Activated T-helper 1 cell treated with anti-CD3 and anti-CD28 coated beads, Interleukin-12 subunit alpha, Interleukin-12 subunit beta, Interleukin-2, Interleukin-4 antibody, amounts not matched to agents 30 ng/mL and 10 ng/mL and 1 ng/mL, durations not matched to agents 14 hours and 24 hours and 36 hours (primary cell): ENCODE results near the gene ZCCHC17. TPM values are rescaled to one million over a fixed set of nuclear protein-coding genes. Genes with fewer than 3 reads are reported as not detected.
"Not testable (repeated sequence)": the region's sequence is repeated elsewhere in the genome, so short reads cannot be mapped to it uniquely, and the experiment has no call there.

Experiments
- DNase-seq: peaks from one replicate; pipeline ENCODE4 v3.0.0; 2021; ENCODE audit warnings: low spot score
- H3K27ac Mint-ChIP-seq: one replicate; pipeline ENCODE4 v1.8.0; 2021; ENCODE audit warnings: mild to moderate bottlenecking, mixed read lengths
- H3K27me3 Mint-ChIP-seq: one replicate; pipeline ENCODE4 v1.8.0; 2022; ENCODE audit warnings: mild to moderate bottlenecking, moderate library complexity, mixed read lengths; ENCODE audit not compliant: insufficient read depth
- H3K36me3 Mint-ChIP-seq: one replicate; pipeline ENCODE4 v1.8.0; 2021; ENCODE audit warnings: low read depth, mixed read lengths
- H3K4me1 Mint-ChIP-seq: one replicate; pipeline ENCODE4 v1.8.0; 2021; ENCODE audit warnings: low read depth, mixed read lengths
- H3K4me3 Mint-ChIP-seq: one replicate; pipeline ENCODE4 v1.8.0; 2021; ENCODE audit warnings: mild to moderate bottlenecking, moderate library complexity, mixed read lengths
- H3K9me3 Mint-ChIP-seq: one replicate; pipeline ENCODE4 v1.8.0; 2021; ENCODE audit warnings: mixed read lengths
- intact Hi-C: fragments of 100-400 bp; cut with micrococcal nuclease; formaldehyde crosslinking; loops from one replicate; pipeline ENCODE4 v1.15.1; 2024
- total RNA-seq: library from RNA; stranded (reverse); gene quantifications from 2 replicates; pipeline ENCODE4 v1.2.3, GENCODE V29; 2022

The ZCCHC17 gene, protein sequence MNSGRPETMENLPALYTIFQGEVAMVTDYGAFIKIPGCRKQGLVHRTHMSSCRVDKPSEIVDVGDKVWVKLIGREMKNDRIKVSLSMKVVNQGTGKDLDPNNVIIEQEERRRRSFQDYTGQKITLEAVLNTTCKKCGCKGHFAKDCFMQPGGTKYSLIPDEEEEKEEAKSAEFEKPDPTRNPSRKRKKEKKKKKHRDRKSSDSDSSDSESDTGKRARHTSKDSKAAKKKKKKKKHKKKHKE
- 24.1 and 24.7 TPM in 2 replicates for total RNA-seq

DNA sequence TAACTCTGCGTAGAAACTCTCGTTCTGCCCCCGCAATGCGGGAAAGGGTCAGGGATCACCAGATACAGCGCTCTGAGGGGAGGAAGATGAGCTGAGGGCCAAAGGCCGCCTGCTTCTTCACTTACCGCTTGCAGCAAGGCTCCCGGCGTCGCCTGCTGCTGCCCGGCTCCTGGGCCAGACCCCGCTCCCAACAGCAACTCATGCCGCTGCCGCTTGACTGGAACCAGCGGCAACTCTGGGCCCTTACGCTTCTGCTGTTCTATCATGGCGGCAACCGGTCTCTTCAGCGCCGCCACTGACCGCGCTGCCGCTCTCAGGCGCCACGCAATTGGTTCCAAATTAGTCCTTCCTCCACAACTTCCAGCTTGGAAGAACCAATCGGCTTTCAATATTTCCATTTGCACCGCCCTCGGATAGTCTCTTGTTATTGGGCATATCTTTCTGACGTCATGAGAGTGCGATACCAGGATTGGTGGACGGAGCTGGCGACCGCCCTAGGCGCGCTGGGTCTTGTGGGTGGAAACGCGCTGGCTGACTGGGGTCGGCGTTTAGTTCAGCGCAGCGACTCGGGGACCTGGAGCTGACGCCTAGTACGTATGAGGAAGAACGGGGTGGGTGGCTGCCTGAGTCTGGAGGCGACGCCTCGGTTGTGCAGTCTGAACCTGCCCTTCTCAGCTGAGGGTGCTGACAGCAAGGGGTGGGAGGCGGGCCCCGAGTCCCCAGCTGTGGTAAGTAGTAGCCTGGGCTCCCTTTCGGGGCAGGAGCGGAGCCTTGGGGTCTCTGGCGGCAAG, at the start of gene ZCCHC17, which contains the start of gene SNRNP40:
Gene ZCCHC17 (plus strand): TSS at position 547 of the 791 bp plus-strand sequence. CDS start 13,067 bp downstream, outside the sequence.
Gene SNRNP40 (minus strand): TSS at position 303 of the 791 bp plus-strand sequence. CDS start 37 bp downstream, at position 266.
- peak; percentile 94 for DNase-seq
- peaks cover 28% of the 10 kb centered on the region for H3K4me1 Mint-ChIP-seq

DNA sequence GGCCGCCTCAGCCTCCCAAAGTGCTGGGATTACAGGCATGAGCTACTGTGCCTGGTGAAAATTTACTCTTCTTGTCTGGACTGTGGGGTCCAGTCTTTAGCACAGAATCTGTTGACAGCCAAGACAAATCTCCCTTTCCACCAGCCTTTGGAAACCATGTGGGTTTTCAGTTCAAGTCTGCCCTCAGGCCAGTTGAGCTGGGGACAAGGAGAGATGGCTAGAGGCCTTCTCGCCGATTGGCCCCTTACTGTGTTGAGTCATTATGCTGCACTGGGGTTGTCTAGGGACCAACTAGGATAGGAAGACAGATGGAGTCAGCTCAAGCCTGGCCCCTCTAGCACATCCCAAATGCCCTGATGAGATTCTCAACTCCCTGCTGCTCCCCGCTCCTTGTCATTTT, 48.6 kb upstream of the ZCCHC17 start:
- no peak for DNase-seq
- H3K4me3 Mint-ChIP-seq = no peak overlapping the region
- intact Hi-C loops = no loop called here
- H3K27me3 Mint-ChIP-seq = peaks cover 7% of the 10 kb centered on the region
- no peaks in the 10 kb centered on the region for H3K4me1 Mint-ChIP-seq
- H3K36me3 Mint-ChIP-seq = no peaks in the 10 kb centered on the region
- no peaks in the 10 kb centered on the region for H3K9me3 Mint-ChIP-seq
- H3K27ac Mint-ChIP-seq = no peak overlapping the region

More for the DNA sequence above, at the start of gene ZCCHC17, which contains the start of gene SNRNP40:
- Mint-ChIP-seq H3K27me3 (no peaks in the 10 kb centered on the region), H3K36me3 (peaks cover 29% of the 10 kb centered on the region), H3K9me3 (no peaks in the 10 kb centered on the region), H3K4me3 (no peak within 1 kb of the TSS), H3K27ac (no peak within 1 kb of the TSS)
- intact Hi-C loops = loop anchor here (1.0 to 10.0 kb wide), 12 partner anchors 38 to 1888 kb away; partner anchors contain the start of genes LAPTM5, PEF1, PUM1 and RBBP4

DNA sequence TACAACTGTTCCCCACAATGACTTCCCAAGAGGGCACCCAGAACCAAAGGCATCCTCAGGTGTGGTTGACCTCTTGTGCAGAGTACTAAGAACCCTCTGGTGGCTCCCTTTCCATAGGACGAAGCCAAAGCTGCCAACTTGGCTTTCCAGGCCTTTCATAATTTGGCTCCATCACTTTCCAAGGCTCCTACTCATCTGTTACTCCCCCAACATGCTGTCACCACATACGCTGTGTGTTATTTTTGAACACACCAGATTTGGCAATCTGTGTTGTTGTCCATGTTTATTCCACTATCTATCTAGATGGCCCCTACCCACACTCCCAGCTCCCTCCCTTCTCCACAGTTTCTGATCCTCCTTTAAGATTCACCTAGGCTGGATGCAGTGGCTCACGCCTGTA, 47.0 kb upstream of the ZCCHC17 start:
- no peak overlapping the region for H3K27ac Mint-ChIP-seq
- DNase-seq = no peak
- H3K27me3 Mint-ChIP-seq = peaks cover 5% of the 10 kb centered on the region
- H3K4me1 Mint-ChIP-seq = no peaks in the 10 kb centered on the region
- intact Hi-C loops = no loop called here
- no peak overlapping the region for H3K4me3 Mint-ChIP-seq
- H3K36me3 Mint-ChIP-seq = no peaks in the 10 kb centered on the region
- H3K9me3 Mint-ChIP-seq = no peaks in the 10 kb centered on the region

DNA sequence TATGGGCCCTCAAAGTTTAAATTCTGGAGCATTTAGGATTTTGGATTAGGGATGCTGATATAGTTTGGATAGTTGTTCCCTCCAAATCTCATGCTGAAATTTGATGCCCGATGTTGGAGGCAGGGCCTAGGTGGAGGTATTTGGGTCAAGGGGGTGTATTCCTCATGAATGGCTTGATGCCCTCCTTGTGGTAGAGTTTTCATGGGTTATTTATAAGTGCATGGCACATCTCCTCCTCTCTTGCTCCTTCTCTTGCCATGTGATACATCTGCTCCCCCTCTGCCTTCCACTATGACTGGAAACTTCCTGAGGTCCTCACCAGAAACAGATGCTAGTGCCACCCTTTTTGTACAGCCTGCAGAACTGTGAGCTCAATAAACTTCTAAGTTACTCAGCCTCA, 39.6 kb upstream of the ZCCHC17 start:
- H3K27ac Mint-ChIP-seq = no peak overlapping the region

DNA sequence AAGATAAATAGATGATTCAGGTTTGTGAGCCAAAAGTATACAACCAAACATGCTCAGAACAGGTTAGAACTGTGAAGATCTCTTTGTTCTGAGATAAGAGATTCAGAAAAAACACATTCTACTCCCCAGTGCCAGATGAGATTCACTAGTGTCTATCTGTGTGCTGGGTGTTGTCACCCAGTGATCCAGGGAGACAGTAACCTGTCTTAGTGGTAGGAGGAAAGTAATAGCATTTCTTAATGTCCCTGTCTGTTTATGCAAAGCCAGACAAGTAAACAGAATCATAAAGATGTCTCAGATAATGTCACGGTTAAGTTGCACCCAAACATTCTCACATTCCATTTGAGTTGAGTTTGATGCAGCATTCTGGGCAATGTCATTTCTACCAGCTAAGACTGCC, 38.3 kb upstream of the ZCCHC17 start:
- Mint-ChIP-seq H3K4me1 (no peaks in the 10 kb centered on the region), H3K9me3 (no peaks in the 10 kb centered on the region), H3K36me3 (peaks cover 37% of the 10 kb centered on the region), H3K27me3 (no peaks in the 10 kb centered on the region), H3K4me3 (no peak overlapping the region), H3K27ac (no peak overlapping the region)
- intact Hi-C loops = no loop called here
- no peak for DNase-seq

More for the DNA sequence above, 39.6 kb upstream of the ZCCHC17 start:
- Mint-ChIP-seq H3K27me3 (no peaks in the 10 kb centered on the region), H3K36me3 (peaks cover 36% of the 10 kb centered on the region), H3K4me3 (no peak overlapping the region), H3K9me3 (no peaks in the 10 kb centered on the region), H3K4me1 (no peaks in the 10 kb centered on the region)
- DNase-seq = no peak
- intact Hi-C loops = no loop called here

DNA sequence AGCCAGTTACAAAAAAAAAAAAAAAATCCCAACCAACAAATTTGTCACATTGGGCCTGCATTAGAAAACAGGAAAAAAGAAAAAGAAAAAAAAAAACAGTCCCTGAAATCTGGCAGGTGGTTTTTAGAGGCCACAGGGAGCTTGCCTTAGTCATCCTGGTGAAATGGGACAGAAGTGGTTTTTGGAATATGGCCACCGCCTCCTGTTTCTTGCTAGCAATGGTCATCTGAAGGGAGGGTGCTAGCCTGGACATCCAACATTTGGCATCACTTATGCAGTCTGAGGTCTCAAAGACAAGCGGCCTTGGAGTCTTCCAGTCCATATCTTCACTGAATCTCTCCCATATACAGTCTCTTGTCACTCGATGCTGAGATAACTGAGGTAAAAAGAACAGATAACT, 37.1 kb upstream of the ZCCHC17 start:
- no peaks in the 10 kb centered on the region for H3K9me3 Mint-ChIP-seq
- H3K4me3 Mint-ChIP-seq = no peak overlapping the region
- intact Hi-C loops = no loop called here

DNA sequence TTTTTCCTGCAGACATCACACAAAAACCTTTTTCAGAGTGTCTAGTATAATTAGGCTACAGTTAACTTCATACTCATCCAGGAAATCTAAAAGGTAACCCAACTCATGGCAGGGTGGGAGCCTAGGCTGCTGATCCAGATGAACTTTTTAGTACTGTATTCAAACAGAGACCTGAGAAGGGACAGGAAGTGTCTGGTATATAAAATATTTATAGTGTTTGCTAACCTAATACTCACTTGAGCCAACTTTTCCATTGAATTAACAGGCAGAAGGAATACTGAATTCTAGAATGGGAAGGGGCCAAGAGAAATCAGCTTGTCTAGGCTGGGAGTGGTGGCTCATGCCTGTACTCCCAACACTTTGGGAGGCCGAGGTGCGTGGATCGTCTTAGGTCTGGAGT, 34.9 kb upstream of the ZCCHC17 start:
- no peaks in the 10 kb centered on the region for H3K4me1 Mint-ChIP-seq
- no peaks in the 10 kb centered on the region for H3K27me3 Mint-ChIP-seq
- peaks cover 56% of the 10 kb centered on the region for H3K36me3 Mint-ChIP-seq
- no peak overlapping the region for H3K4me3 Mint-ChIP-seq
- no peak for DNase-seq
- no peaks in the 10 kb centered on the region for H3K9me3 Mint-ChIP-seq
- intact Hi-C loops = no loop called here
- no peak overlapping the region for H3K27ac Mint-ChIP-seq

More for the DNA sequence above, 37.1 kb upstream of the ZCCHC17 start:
- no peak for DNase-seq
- no peaks in the 10 kb centered on the region for H3K27me3 Mint-ChIP-seq
- H3K4me1 Mint-ChIP-seq = no peaks in the 10 kb centered on the region
- H3K36me3 Mint-ChIP-seq = peaks cover 46% of the 10 kb centered on the region
- no peak overlapping the region for H3K27ac Mint-ChIP-seq

DNA sequence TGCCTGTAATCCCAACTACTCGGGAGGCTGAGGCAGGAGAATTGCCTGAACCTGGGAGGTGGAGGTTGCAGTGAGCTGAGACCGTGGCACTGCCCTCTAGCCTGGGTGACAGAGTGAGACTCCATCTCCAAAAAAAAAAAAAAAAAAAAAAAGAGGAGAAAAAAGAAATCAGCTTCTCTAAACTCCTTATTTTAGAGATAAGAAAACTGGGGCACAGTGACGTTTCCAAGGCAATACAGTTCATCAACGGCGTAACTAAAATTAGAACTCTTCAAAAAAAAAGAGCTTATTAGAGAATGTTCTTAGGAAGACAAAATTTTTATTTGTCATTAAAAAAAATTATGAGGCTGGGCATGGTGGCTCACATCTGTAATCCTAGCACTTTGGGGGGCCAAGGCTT, 34.4 kb upstream of the ZCCHC17 start:
- H3K9me3 Mint-ChIP-seq, intact Hi-C loops, H3K27ac Mint-ChIP-seq, H3K27me3 Mint-ChIP-seq, DNase-seq, H3K4me1 Mint-ChIP-seq, H3K4me3 Mint-ChIP-seq: not testable (repeated sequence)
- peaks cover 58% of the 10 kb centered on the region for H3K36me3 Mint-ChIP-seq

DNA sequence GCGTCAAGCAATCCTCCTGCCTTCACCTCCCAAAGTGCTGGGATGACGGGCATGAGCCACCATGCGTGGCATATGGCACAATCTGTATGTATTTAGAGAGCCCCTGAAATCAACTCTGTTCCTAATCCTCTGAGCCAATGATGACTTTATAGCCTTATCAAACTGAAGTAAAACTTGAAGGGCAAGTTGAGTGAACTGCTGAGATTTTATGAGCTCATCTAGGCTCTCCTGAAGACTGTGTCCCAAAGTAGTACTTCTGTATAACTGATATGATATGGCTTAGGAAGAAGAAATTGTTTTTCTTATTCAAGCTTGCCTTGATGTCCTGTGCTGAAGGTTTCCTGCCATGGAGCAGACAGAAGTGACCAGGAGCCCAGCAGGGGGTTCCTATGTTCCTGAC, 33.4 kb upstream of the ZCCHC17 start:
- Mint-ChIP-seq H3K27me3 (no peaks in the 10 kb centered on the region), H3K36me3 (peaks cover 53% of the 10 kb centered on the region), H3K4me1 (no peaks in the 10 kb centered on the region)

DNA sequence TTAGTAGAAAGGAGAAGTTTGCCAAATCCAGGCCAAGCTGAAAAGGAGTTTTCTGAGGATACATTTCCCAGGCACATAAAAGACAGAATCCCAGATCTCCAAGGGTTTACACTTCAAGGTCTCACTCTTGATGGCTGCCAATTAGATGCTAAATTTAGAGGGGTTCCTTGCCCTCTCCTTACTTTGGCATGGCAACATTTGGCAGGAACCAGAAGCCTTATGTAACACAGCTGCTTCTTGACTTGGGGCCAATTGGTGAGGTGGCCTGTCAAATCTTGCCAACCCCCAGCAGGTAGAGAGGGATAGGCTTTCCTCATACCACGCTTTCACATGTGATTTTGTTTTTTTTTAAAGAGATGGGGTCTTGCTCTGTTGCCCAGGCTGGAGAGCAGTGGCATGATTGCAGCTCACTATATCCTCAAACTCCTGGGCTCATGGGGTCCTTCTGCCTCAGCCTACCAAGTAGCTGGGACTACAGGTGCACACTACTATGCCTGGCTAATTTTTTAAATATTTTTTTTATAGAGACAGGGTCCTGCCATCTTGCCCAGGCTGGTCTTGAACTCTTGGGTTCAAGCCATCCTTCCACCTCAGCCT, 31.9 kb upstream of the ZCCHC17 start:
- intact Hi-C loops = no loop called here
- no peak for DNase-seq
- Mint-ChIP-seq H3K27ac (no peak overlapping the region), H3K9me3 (no peaks in the 10 kb centered on the region), H3K4me1 (no peaks in the 10 kb centered on the region), H3K36me3 (peaks cover 51% of the 10 kb centered on the region), H3K27me3 (no peaks in the 10 kb centered on the region), H3K4me3 (no peak overlapping the region)

More for the DNA sequence above, 33.4 kb upstream of the ZCCHC17 start:
- H3K27ac Mint-ChIP-seq = no peak overlapping the region
- intact Hi-C loops = no loop called here
- DNase-seq = no peak
- no peaks in the 10 kb centered on the region for H3K9me3 Mint-ChIP-seq
- H3K4me3 Mint-ChIP-seq = no peak overlapping the region

DNA sequence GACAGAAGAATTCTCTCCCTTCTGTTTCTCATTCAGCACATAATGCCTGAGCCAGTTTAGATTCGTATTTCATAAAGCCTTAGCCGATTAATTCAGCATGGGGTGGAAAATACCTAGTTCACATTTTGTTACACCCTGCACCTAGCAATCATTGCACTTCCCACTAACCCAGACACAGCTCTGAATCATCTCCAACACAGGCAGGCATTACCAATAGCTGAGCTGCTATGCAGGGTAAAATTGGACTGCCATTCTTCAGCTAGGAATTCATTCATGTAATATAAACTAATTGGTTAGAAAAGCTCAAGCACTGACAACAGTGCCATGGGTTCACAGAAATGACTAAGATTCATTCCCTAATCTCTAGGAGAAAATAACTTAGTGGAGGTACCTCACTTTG, 30.3 kb upstream of the ZCCHC17 start:
- Mint-ChIP-seq H3K36me3 (peaks cover 51% of the 10 kb centered on the region), H3K27me3 (no peaks in the 10 kb centered on the region), H3K9me3 (no peaks in the 10 kb centered on the region), H3K4me1 (no peaks in the 10 kb centered on the region), H3K27ac (no peak overlapping the region), H3K4me3 (no peak overlapping the region)
- DNase-seq = no peak
- intact Hi-C loops = no loop called here

DNA sequence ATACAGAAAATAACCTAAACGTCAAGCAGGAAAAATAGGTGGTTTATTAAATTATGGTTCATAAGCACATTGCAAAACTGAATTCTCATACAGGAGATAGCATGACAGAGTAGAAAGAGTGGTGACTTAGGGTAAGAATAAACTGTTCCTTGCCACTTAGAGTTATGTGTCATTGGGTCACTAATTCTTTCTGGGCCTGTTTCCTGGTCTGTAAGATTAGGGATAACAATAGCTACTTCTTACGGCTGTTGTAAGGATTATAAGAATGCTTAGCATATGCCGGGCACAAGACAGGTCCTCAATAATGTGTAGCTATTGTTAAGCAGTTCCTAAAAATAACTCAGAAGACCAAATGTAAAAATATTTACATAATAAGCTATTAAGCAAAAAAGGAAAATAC, 24.5 kb upstream of the ZCCHC17 start:
- Mint-ChIP-seq H3K27me3 (no peaks in the 10 kb centered on the region), H3K4me1 (peaks cover 4% of the 10 kb centered on the region), H3K9me3 (no peaks in the 10 kb centered on the region), H3K36me3 (peaks cover 48% of the 10 kb centered on the region), H3K4me3 (no peak overlapping the region), H3K27ac (no peak overlapping the region)
- intact Hi-C loops = no loop called here
- DNase-seq = no peak

DNA sequence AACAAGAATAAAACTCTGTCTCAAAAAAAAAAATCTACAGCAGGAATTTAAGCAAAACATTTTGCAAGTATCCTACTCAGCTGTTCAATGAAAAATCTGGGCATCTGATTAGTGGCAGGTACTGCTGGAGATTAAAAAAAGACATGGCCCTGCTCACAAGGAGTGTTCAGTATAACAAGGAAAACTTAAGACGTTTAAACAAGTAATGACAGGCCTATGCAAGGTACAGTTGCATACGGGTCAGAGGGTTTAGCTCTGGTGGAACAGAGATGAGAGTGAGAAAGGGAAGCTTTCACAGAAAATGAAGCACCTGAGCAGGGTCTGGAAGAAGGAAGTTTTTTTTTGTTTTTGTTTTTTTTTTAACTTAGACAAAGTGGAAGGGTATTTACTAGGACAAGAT, 23.2 kb upstream of the ZCCHC17 start:
- Mint-ChIP-seq H3K36me3 (peaks cover 51% of the 10 kb centered on the region), H3K27ac (no peak overlapping the region), H3K4me3 (no peak overlapping the region), H3K27me3 (no peaks in the 10 kb centered on the region), H3K9me3 (no peaks in the 10 kb centered on the region), H3K4me1 (peaks cover 4% of the 10 kb centered on the region)
- intact Hi-C loops = no loop called here
- DNase-seq = no peak
